ENCODE data around the gene CILP. TPM values are rescaled to one million over a fixed set of nuclear protein-coding genes. Genes with fewer than 3 reads are reported as not detected.
"Not testable (repeated sequence)": the region's sequence is repeated elsewhere in the genome, so short reads cannot be mapped to it uniquely, and the experiment has no call there.

CILP gene
- total and polyA plus RNA-seq, 3 donors from 2014 or later, result 8.0 to 48.6 (median 27.1) TPM

GRCh38 chr15:65244638-65245037 is 33.4 kb upstream of the CILP start:
- peak overlapping the region in 1 of 2 donors; percentile 80 for H3K27ac ChIP-seq
- H3K4me1 ChIP-seq, result peaks cover 26% of the 10 kb centered on the region
- TF ChIP-seq POLR2A (IDR thresholded peaks at IDR 0.05) (no peak), CTCF (IDR thresholded peaks at IDR 0.05) (no peak)
- H3K9me3 ChIP-seq, result no peaks in the 10 kb centered on the region
- H3K36me3 ChIP-seq (ENCODE audit: low read depth, missing control alignments), result no peaks in the 10 kb centered on the region
- H3K27me3 ChIP-seq, result no peaks in the 10 kb centered on the region
- no peak overlapping the region for H3K4me3 ChIP-seq
- no peak for DNase-seq
- intact Hi-C loops (cut with DNase I; ENCODE audit: low total_unique reads), result no loop called here

GRCh38 chr15:65236443-65236842 is 25.2 kb upstream of the CILP start:
- not testable (repeated sequence) for H3K27me3 ChIP-seq

GRCh38 chr15:65233696-65234095 is 22.4 kb upstream of the CILP start:
- TF ChIP-seq POLR2A (IDR thresholded peaks at IDR 0.05) (no peak), CTCF (IDR thresholded peaks at IDR 0.05) (no peak)
- Histone ChIP-seq H3K4me1 (peaks cover 9% of the 10 kb centered on the region), H3K27me3 (no peaks in the 10 kb centered on the region), H3K27ac (peak overlapping the region in 1 of 2 donors; percentile 15), H3K4me3 (no peak overlapping the region), H3K36me3 (ENCODE audit: low read depth, missing control alignments) (no peaks in the 10 kb centered on the region), H3K9me3 (no peaks in the 10 kb centered on the region)
- DNase-seq, result no peak
- intact Hi-C loops (cut with DNase I; ENCODE audit: low total_unique reads), result no loop called here
- 71 to 73% methylated on average over 5 of the region's 5 CpGs for WGBS, 2 donors

More at GRCh38 chr15:65236443-65236842, 25.2 kb upstream of the CILP start:
- intact Hi-C loops (cut with DNase I; ENCODE audit: low total_unique reads); H3K4me3 ChIP-seq; DNase-seq; H3K9me3 ChIP-seq; H3K27ac ChIP-seq; H3K36me3 ChIP-seq (ENCODE audit: low read depth, missing control alignments); H3K4me1 ChIP-seq: not testable (repeated sequence)
- WGBS, 2 donors, result 95 to 99% methylated on average over 7 to 8 of the region's 8 CpGs

GRCh38 chr15:65232520-65232919 is 21.2 kb upstream of the CILP start:
- TF ChIP-seq CTCF (IDR thresholded peaks at IDR 0.05) (no peak), POLR2A (IDR thresholded peaks at IDR 0.05) (no peak)
- no peak overlapping the region for H3K4me3 ChIP-seq
- no peak overlapping the region for H3K27ac ChIP-seq
- no peak for DNase-seq
- no peaks in the 10 kb centered on the region for H3K27me3 ChIP-seq
- no peaks in the 10 kb centered on the region for H3K9me3 ChIP-seq
- H3K4me1 ChIP-seq, result peaks cover 6% of the 10 kb centered on the region
- intact Hi-C loops (cut with DNase I; ENCODE audit: low total_unique reads), result no loop called here
- WGBS, 2 donors, result 88 to 90% methylated on average over 3 of the region's 3 CpGs
- no peaks in the 10 kb centered on the region for H3K36me3 ChIP-seq (ENCODE audit: low read depth, missing control alignments)

GRCh38 chr15:65231306-65231705 is 20.0 kb upstream of the CILP start:
- H3K4me1 ChIP-seq, result no peaks in the 10 kb centered on the region
- TF ChIP-seq CTCF (IDR thresholded peaks at IDR 0.05), result no peak
- no peak for TF ChIP-seq POLR2A (IDR thresholded peaks at IDR 0.05)
- H3K9me3 ChIP-seq, result no peaks in the 10 kb centered on the region
- H3K36me3 ChIP-seq (ENCODE audit: low read depth, missing control alignments), result no peaks in the 10 kb centered on the region
- no peak for DNase-seq
- no peak overlapping the region for H3K4me3 ChIP-seq
- 86 to 94% methylated on average over 10 of the region's 10 CpGs for WGBS, 2 donors
- no peak overlapping the region for H3K27ac ChIP-seq
- intact Hi-C loops (cut with DNase I; ENCODE audit: low total_unique reads), result no loop called here
- no peaks in the 10 kb centered on the region for H3K27me3 ChIP-seq

GRCh38 chr15:65226901-65227300 is 15.6 kb upstream of the CILP start:
- H3K4me1 ChIP-seq; intact Hi-C loops (cut with DNase I; ENCODE audit: low total_unique reads); H3K27me3 ChIP-seq; H3K4me3 ChIP-seq; H3K36me3 ChIP-seq (ENCODE audit: low read depth, missing control alignments); H3K27ac ChIP-seq; DNase-seq; H3K9me3 ChIP-seq: not testable (repeated sequence)
- WGBS, 2 donors, result 51 to 60% methylated on average over 2 to 5 of the region's 10 CpGs
